HEK293 (cell line): ENCODE data around the gene GPR18.

Experiments
- ZBTB11 ChIP-seq: fragments of 450-650 bp; formaldehyde crosslinking; conservative IDR thresholded peaks from 2 replicates; pipeline ENCODE4 v1.5.1; 2016; ENCODE audit warnings: low read depth, missing biosample characterization, missing genetic modification characterization
- ZNF785 ChIP-seq: fragments of 450-650 bp; formaldehyde crosslinking; IDR thresholded peaks from 2 replicates; pipeline ENCODE4 v1.5.1; 2016; ENCODE audit warnings: missing biosample characterization, missing genetic modification characterization

- no peak for TF ChIP-seq ZBTB11 (tag by site-specific recombination)
- TF ChIP-seq ZNF785 (tag by site-specific recombination) = no peak
Measured at GRCh38 chr13:99261059-99261458, 2.9 kb upstream of the GPR18 start.
